Liver (tissue), 9 donors: Measurements from ENCODE around the gene SHC1. TPM values are rescaled to one million over a fixed set of nuclear protein-coding genes. Genes with fewer than 3 reads are reported as not detected.

Experiments used
- DNase-seq: peaks from one replicate; pipeline ENCODE4 v3.0.0-alpha.2; 2017; ENCODE audit warnings: low spot score
- H3K27ac ChIP-seq, 2 donors: one replicate each; pipeline ENCODE4 v1.7.0; 2013; ENCODE audit warnings: inconsistent platforms in 2 of 2, low read length in 2 of 2, control low read depth in 1 of 2, low read depth in 1 of 2, mild to moderate bottlenecking in 1 of 2
- H3K27me3 ChIP-seq, 4 donors: one replicate each; pipeline versions ENCODE4 v1.6.1 to v1.7.0; 2013; ENCODE audit warnings: low read length in 3 of 4, inconsistent platforms in 1 of 4, mild to moderate bottlenecking in 1 of 4, moderate library complexity in 1 of 4; ENCODE audit not compliant: control insufficient read depth in 4 of 4, insufficient read depth in 4 of 4
- H3K36me3 ChIP-seq, 4 donors: one replicate each; pipeline versions ENCODE4 v1.6.1 to v1.7.0; 2013; ENCODE audit warnings: low read length in 3 of 4, mild to moderate bottlenecking in 3 of 4, low read depth in 1 of 4, moderate library complexity in 1 of 4; ENCODE audit not compliant: control insufficient read depth in 4 of 4, insufficient read depth in 3 of 4
- H3K4me1 ChIP-seq, 4 donors: one replicate each; pipeline versions ENCODE4 v1.6.1 to v1.7.0; 2013; ENCODE audit warnings: low read length in 3 of 4, mild to moderate bottlenecking in 3 of 4, moderate library complexity in 1 of 4; ENCODE audit not compliant: control insufficient read depth in 4 of 4, insufficient read depth in 4 of 4
- H3K4me3 ChIP-seq, 3 donors: one replicate each; pipeline versions ENCODE4 v1.6.1 to v1.7.0; 2013; ENCODE audit warnings: low read length in 3 of 3, control low read depth in 1 of 3, low read depth in 1 of 3, mild to moderate bottlenecking in 1 of 3
- H3K9ac ChIP-seq, 2 donors: one replicate each; pipeline ENCODE4 v1.7.0; 2013; ENCODE audit warnings: low read length in 2 of 2, mild to moderate bottlenecking in 2 of 2, moderate library complexity in 2 of 2, control low read depth in 1 of 2, low read depth in 1 of 2
- H3K9me3 ChIP-seq, 4 donors: one replicate each; pipeline versions ENCODE4 v1.6.1 to v1.7.0; 2013; ENCODE audit warnings: low read length in 3 of 4; ENCODE audit not compliant: control insufficient read depth in 4 of 4
- ATF3 ChIP-seq: IDR thresholded peaks from 2 replicates; pipeline ENCODE4 v1.6.1; 2016; ENCODE audit warnings: antibody characterized with exemption
- CTCF ChIP-seq: fragments of 150-350 bp; IDR thresholded peaks from 2 replicates; pipeline ENCODE4 v1.5.1; 2017; ENCODE audit warnings: improper control_type of control experiment, low read depth, low read length; ENCODE audit not compliant: missing input control
- EGR1 ChIP-seq, 2 donors: IDR thresholded peaks; 2 replicates each; pipeline ENCODE4 v1.6.1; 2016 to 2018; ENCODE audit warnings: antibody characterized with exemption in 2 of 2, low read depth in 2 of 2
- FOXA1 ChIP-seq: IDR thresholded peaks from 2 replicates; pipeline ENCODE4 v1.6.1; 2016; ENCODE audit warnings: antibody characterized with exemption
- FOXA2 ChIP-seq: IDR thresholded peaks from 2 replicates; pipeline ENCODE4 v1.6.1; 2016; ENCODE audit warnings: antibody characterized with exemption
- GABPA ChIP-seq, 2 donors: IDR thresholded peaks in 1 of 2; conservative IDR thresholded peaks in 1 of 2; 2 replicates each; pipeline ENCODE4 v1.6.1; 2016; ENCODE audit warnings: antibody characterized with exemption in 2 of 2, mild to moderate bottlenecking in 1 of 2, moderate library complexity in 1 of 2
- HNF4A ChIP-seq, 2 donors: conservative IDR thresholded peaks; 2 replicates each; pipeline ENCODE4 v1.6.1; 2016; ENCODE audit warnings: antibody characterized with exemption in 2 of 2, mild to moderate bottlenecking in 2 of 2
- HNF4G ChIP-seq: IDR thresholded peaks from 2 replicates; pipeline ENCODE4 v1.6.1; 2016; ENCODE audit warnings: antibody characterized with exemption
- JUND ChIP-seq, 2 donors: IDR thresholded peaks; 2 replicates each; pipeline ENCODE4 v1.6.1; 2016; ENCODE audit warnings: antibody characterized with exemption in 2 of 2
- MAX ChIP-seq: IDR thresholded peaks from 2 replicates; pipeline ENCODE4 v1.6.1; 2016; ENCODE audit warnings: antibody characterized with exemption
- NR2F2 ChIP-seq: IDR thresholded peaks from 2 replicates; pipeline ENCODE4 v1.6.1; 2016; ENCODE audit warnings: antibody characterized with exemption
- RAD21 ChIP-seq, 2 donors: IDR thresholded peaks; 2 replicates each; pipeline ENCODE4 v1.6.1; 2016; ENCODE audit warnings: antibody characterized with exemption in 2 of 2, mild to moderate bottlenecking in 2 of 2
- REST ChIP-seq: IDR thresholded peaks from 2 replicates; pipeline ENCODE4 v1.6.1; 2016; ENCODE audit warnings: antibody characterized with exemption, mild to moderate bottlenecking
- RXRA ChIP-seq, 2 donors: IDR thresholded peaks; 2 replicates each; pipeline ENCODE4 v1.6.1; 2017 to 2018; ENCODE audit warnings: antibody characterized with exemption in 2 of 2, mild to moderate bottlenecking in 1 of 2
- SP1 ChIP-seq: IDR thresholded peaks from 2 replicates; pipeline ENCODE4 v1.6.1; 2018; ENCODE audit warnings: antibody characterized with exemption, mild to moderate bottlenecking
- TAF1 ChIP-seq: conservative IDR thresholded peaks from 2 replicates; pipeline ENCODE4 v1.6.1; 2016; ENCODE audit warnings: antibody characterized with exemption, mild to moderate bottlenecking
- YY1 ChIP-seq: IDR thresholded peaks from 2 replicates; pipeline ENCODE4 v1.6.1; 2016; ENCODE audit warnings: antibody characterized with exemption, mild to moderate bottlenecking
- ZBTB33 ChIP-seq: IDR thresholded peaks from 2 replicates; pipeline ENCODE4 v1.6.1; 2016; ENCODE audit warnings: antibody characterized with exemption
- WGBS: extraction: QIAGEN DNeasy Blood & Tissue Kit; methylation state at CpG from one replicate; pipeline ENCODE4 v1.1.7; 2013; 5-methylcytosine and 5-hydroxymethylcytosine counted together
- polyA plus RNA-seq, 2 donors: library from polyadenylated mRNA; stranded (reverse) in 1 of 2; unstranded in 1 of 2; fragments of 200-250 nt in 1 of 2; fragments of >200 nt in 1 of 2; fragmentation: Nextera tagmentation in 1 of 2; extraction: Ambion mirVana in 1 of 2; gene quantifications; one replicate each; pipeline versions ENCODE4 v1.2.1 to v1.2.3, GENCODE V29; 2013 to 2015
- total RNA-seq, 2 donors: library from RNA; depleted of rRNA; stranded (reverse); fragments of >200 nt; gene quantifications; one replicate each; pipeline ENCODE4 v1.2.3, GENCODE V29; 2014
- donor health status: healthy.
- donor health status: healthy.
- donor health status: healthy.
- donor health status: healthy.
- donor health status: healthy.

SHC1 gene
- total and polyA plus RNA-seq, 4 donors = 27.2 to 65.5 (median 58.0) TPM

- no peak within 1 kb of the TSS for H3K4me3 ChIP-seq
- peaks cover 0 to 7% (median 2%) of the 10 kb centered on the region in 4 donors for H3K36me3 ChIP-seq
- H3K9ac ChIP-seq = no peak within 1 kb of the TSS
- TF ChIP-seq RXRA (IDR thresholded peaks at IDR 0.05) (no peak), FOXA2 (no peak), ZBTB33 (no peak), REST (no peak), YY1 (no peak), HNF4G (no peak), TAF1 (no peak), ATF3 (no peak), FOXA1 (no peak), MAX (no peak), HNF4A (conservative IDR thresholded peaks at IDR 0.05) (no peak), NR2F2 (no peak), RAD21 (IDR thresholded peaks at IDR 0.05) (no peak), GABPA (IDR thresholded peaks at IDR 0.05 in 1 of 2, conservative IDR thresholded peaks at IDR 0.05 in 1 of 2) (no peak), JUND (IDR thresholded peaks at IDR 0.05) (no peak), CTCF (no peak), SP1 (no peak), EGR1 (IDR thresholded peaks at IDR 0.05; ENCODE audit: low read depth in 2 of 2) (no peak)
- 87% methylated on average over 8 of the region's 8 CpGs for WGBS
- no peaks in the 10 kb centered on the region for H3K27me3 ChIP-seq
- peaks cover under 1 to 15% (median 6%) of the 10 kb centered on the region in 4 donors for H3K4me1 ChIP-seq
- no peak for DNase-seq
- no peaks in the 10 kb centered on the region for H3K9me3 ChIP-seq
- no peak within 1 kb of the TSS for H3K27ac ChIP-seq
These were observed 23.2 kb upstream of the SHC1 start, which contains the start of gene LENEP for GRCh38 chr1:154993572-154994268. TSS of gene LENEP (plus strand) at chr1:154993586. CDS start at chr1:154993608, 22 bp downstream.
